ENCODE measurements around the gene JMJD8.
A peak's percentile ranks its signal among the peaks of the same experiment; 100 is the strongest.

JMJD8 gene

DNA sequence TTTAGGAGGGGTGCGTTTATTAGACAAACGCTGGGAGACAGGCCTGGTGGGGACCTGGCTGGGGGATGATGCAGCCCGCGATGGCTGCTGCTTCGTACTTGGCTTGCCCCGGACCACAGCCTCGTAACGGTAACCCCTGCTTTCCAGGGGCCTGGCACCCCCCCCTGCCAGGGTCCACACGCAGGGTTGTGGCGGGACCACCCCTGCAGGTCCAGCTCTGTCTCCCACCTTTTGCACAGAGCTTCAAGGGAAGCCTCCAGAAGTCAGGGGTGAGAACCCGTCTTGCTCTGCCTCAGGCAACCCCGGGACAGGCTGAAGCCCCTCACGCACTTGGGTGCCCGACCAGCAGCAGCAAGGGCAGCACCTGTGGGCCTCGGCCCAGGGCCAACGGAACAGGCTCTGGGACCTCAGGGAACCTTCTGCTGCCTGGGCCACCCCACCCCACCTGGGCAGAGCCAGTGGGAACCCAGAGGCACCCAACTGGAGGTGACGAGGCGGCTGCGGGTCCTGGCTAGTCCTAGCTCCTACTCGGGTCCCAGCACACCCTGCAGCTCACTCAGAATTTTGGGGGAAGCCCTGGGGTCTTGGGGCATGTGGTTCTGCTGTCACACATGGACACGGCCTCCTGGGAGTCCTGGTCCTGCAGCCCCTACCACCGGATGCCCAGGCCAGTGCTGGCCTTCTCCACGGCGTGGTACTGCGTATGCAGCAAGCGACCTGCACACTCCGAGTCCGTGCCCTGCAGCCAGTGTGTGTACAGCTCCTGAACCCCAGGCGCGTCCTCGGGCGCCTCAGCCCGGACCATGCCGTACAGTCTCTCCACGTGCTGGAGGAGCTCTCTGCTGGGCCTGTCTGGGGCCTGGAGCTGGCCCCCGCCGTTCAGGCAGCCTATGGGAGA is 45.9 kb upstream of the JMJD8 start:
- H3K36me3 ChIP-seq (replicated peaks): peaks cover 17% of the 10 kb centered on the region

DNA sequence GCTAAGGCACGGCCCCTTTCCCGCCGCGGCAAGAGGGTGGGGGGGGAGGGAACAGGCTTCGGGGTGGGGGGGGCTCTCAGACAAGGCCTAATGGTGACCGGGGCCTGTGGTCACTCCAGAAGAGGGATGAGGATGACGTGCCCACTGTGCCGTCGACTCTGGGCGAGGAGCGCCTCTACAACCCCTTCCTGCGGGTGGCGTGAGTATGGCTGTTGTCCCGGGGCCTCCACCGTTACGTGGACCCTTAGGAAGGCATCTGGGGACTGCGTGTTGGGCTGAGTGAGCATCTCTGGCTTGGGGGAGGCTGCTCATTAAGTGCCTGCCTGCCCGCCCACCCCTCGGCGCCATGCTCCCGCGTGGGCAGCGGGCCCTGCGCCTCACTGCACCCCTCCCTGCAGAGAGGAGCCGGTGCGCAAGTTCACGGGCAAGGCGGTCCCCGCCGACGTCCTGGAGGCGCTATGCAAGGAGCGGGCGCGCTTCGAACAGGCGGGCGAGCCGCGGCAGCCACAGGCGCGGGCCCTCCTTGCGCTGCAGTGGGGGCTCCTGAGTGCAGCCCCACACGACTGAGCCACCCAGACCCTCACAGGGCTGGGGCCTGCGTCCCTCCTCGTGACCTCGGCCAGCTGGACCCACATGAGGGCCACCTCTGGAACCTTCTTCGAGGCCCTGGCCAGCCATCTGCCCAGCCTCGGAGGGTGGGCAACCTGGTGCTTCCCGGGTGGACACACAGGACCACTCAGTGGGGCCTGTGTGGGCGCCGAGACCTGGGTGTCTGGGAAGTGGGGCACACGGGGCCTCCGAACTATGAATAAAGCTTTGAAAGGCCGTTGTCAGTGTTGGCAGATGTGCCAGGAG is 45.0 kb upstream of the JMJD8 start:
- no peaks in the 10 kb centered on the region for H3K27me3 ChIP-seq (replicated peaks)
- in situ Hi-C loops (cut with HindIII; ENCODE audit: low pct_ligation_motif_present, low sequenced_read_pairs): no loop called here
- H3K4me3 ChIP-seq (ENCODE audit: low read depth, low read length): peak overlapping the region; percentile 67
- no peak for DNase-seq
- peaks cover 14% of the 10 kb centered on the region for H3K36me3 ChIP-seq (replicated peaks)
- H3K27ac ChIP-seq: no peak overlapping the region
- TF ChIP-seq CTCF (IDR thresholded peaks at IDR 0.05; ENCODE audit: low read depth, low read length, missing control alignments): no peak

More for the DNA sequence above, 45.9 kb upstream of the JMJD8 start:
- DNase-seq: no peak
- Histone ChIP-seq H3K27ac (no peak overlapping the region), H3K4me3 (ENCODE audit: low read depth, low read length) (no peak overlapping the region), H3K27me3 (replicated peaks) (no peaks in the 10 kb centered on the region)
- no peak for TF ChIP-seq CTCF (IDR thresholded peaks at IDR 0.05; ENCODE audit: low read depth, low read length, missing control alignments)
- in situ Hi-C loops (cut with HindIII; ENCODE audit: low pct_ligation_motif_present, low sequenced_read_pairs): no loop called here

DNA sequence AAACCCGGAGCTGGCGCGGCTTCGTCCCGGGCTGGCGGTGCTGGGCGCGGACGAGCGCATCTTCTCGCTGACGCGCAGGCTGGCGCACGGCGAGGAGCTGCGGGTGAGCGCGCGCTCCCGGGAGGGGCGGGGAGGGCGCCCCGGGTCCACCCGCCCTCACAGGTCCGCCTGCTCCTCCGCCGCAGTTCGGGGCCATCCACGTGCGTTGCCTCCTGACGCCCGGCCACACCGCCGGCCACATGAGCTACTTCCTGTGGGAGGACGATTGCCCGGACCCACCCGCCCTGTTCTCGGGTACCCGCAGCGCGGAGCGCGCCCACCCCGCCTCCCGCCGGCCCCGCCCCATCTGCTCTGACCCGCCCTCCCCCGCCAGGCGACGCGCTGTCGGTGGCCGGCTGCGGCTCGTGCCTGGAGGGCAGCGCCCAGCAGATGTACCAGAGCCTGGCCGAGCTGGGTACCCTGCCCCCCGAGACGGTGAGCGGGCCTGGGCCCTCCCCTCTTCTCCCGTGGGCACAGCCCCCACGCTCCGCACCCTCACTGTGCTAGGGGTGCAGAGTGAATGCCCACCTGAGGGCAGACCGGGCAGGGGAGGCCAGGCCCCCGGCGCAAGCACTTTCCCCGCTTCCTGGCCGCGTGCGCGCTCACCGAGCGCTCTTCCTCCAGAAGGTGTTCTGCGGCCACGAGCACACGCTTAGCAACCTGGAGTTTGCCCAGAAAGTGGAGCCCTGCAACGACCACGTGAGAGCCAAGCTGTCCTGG is 44.2 kb upstream of the JMJD8 start:
- Histone ChIP-seq H3K36me3 (replicated peaks) (peaks cover 7% of the 10 kb centered on the region), H3K4me3 (ENCODE audit: low read depth, low read length) (peak overlapping the region; percentile 67), H3K27me3 (replicated peaks) (no peaks in the 10 kb centered on the region), H3K27ac (no peak overlapping the region)
- in situ Hi-C loops (cut with HindIII; ENCODE audit: low pct_ligation_motif_present, low sequenced_read_pairs): no loop called here
- TF ChIP-seq CTCF (IDR thresholded peaks at IDR 0.05; ENCODE audit: low read depth, low read length, missing control alignments): no peak
- peak; percentile 63 for DNase-seq

DNA sequence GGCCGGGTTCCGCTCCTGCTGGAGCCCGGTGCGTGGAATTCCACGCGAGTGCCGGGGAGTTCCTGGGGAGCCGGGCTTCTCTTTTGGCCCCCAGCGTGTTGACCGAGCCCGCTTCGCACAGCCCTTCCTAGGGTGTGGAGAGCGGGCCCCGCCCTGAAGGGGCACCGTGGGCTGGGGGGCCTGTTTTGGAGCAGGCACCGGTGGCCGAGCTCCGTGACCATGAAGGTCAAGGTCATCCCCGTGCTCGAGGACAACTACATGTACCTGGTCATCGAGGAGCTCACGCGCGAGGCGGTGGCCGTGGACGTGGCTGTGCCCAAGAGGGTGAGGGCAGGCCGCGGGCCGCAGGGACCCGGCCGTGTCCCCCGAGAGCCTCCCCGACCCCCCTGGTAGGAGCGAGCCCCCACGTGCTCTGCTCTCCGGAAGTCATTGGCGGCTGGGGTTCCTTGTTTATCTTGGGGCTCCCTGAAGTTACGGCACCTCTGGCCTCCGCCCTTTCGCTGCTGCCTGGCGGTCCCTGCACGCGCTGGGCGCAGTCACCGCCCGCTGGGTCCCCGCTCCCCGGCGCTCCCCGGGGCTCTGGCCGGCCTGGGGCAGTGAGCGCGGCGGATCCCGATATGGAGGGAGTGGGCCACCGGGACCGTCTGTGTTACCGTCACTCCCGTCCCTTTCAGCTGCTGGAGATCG is 43.3 kb upstream of the JMJD8 start:
- peak overlapping the region; percentile 24 for H3K27ac ChIP-seq
- in situ Hi-C loops (cut with HindIII; ENCODE audit: low pct_ligation_motif_present, low sequenced_read_pairs): no loop called here
- no peaks in the 10 kb centered on the region for H3K27me3 ChIP-seq (replicated peaks)
- no peak for DNase-seq
- TF ChIP-seq CTCF (IDR thresholded peaks at IDR 0.05; ENCODE audit: low read depth, low read length, missing control alignments): no peak
- peaks cover 2% of the 10 kb centered on the region for H3K36me3 ChIP-seq (replicated peaks)
- peak overlapping the region; percentile 67 for H3K4me3 ChIP-seq (ENCODE audit: low read depth, low read length)
